Activated T-cell treated with anti-CD3 and anti-CD28 coated beads, Interleukin-2, amount 50 U/mL, for 48 hours (primary cell): ENCODE data around the gene PDCD1.

Source experiments
- DNase-seq, 2 experiments: peaks; one replicate each; pipeline ENCODE4 v3.0.0-alpha.2; 2020

PDCD1 gene

GRCh38 chr2:241865416-241865956 is 6.8 kb upstream of the PDCD1 start:
- DNase-seq = no peak

DNA sequence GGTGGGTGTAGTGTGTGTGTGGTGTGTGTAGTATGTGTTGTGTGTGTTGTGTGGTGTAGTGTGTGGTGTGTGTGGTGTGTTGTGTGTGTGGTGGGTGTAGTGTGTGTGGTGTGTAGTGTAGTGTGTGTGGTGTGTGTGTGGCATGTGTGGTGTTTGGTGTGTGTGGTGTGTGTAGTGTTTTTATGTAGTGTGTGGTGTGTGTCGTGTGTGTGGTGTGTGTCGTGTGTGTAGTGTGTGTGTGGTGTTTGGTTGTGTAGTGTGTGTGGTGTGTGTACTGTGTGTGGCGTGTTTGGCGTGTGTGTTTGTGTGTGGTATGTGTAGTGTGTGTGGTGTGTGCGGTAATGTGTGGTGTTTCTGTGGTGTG is 6.1 kb upstream of the PDCD1 start:
- DNase-seq = no peak

DNA sequence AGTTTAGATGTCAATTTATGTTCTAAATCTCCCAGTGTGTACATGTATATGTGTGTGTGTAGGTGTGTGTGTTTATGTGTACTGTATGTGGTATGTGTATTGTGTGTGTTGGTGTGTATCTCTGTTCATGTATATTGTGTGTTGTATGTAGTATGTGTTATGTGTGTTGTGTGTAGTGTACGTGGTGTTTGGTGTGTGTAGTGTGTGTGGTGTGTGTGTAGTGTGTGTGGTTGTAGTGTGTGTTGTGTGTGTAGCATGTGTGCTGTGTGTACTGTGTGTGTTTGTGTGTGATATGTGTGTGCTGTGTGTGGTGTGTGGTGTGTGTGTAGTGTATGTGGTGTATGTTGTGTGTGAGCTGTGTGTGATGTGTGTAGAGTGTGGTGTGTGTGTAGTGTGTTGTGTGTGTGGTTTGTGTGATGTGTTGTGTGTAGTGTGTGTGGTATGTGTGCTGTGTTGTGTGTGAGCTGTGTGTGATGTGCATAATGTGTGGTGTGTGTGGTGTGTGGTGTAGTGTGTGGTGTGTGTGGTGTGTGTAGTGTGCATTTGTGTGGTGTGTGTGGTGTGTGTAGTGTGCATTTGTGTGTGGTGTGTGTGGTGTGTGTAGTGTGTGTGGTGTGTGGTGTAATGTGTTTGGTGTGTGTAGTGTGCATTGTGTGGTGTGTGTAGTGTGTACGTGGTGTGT is 5.6 kb upstream of the PDCD1 start:
- DNase-seq = no peak

GRCh38 chr2:241863536-241863954 is 4.9 kb upstream of the PDCD1 start:
- DNase-seq = peak; percentile 83 to 87

DNA sequence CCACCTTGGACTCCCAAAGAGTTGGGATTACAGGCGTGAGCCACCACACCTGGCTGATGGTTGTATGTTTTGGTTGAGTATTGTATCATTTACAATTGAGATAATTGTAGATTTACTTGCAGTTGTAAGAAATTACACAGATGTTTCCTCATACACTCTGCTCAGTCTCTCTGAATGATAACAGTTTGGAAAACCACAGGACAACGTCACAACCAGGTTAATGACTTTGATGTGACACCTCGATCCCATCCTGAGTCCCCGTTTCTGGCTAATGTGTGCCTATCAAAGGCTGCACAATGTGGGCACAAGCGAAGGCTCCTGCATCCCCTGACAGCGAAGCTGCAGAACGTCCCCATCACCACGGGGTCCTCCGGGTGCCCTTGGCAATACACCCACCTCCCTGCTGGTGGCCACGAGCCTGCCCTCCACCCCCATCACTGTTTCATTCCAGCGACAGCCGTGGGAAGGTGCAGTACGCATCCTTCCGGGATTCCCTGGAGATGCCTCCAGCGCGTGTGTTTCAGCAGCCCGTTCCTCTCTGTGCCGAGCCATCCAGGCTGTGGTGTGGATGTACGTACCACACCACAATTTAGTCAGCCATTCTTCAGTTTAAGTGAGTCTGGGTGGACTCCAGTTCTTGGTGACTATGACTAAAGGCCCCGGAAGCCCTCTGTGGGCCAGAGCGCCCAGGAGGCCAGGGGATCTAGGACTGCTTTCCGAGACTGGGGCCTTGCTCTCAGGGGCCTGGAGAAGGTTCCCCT is 4.3 kb upstream of the PDCD1 start:
- DNase-seq = no peak

- DNase-seq = no peak
Measured at GRCh38 chr2:241862093-241862492, 3.4 kb upstream of the PDCD1 start.

DNA sequence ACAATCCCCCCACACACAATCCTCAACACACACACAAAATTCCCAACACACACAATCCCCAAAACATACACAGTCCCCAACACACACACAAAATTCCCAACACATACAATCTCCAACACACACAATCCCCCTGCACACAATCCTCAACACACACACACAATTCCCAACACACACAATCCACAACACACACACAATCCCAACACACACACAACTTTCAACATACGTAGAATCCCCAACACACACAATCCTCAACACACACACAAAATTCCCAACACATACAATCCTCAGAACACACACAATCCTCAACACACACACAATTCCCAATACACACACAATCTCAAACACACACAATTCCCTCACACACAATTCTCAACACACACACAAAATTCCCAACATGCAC is 2.6 kb upstream of the PDCD1 start:
- no peak for DNase-seq

- peak in 1 of 2 experiments; percentile 69 for DNase-seq
Measured at GRCh38 chr2:241860184-241861078, 1.7 kb upstream of the PDCD1 start.

DNA sequence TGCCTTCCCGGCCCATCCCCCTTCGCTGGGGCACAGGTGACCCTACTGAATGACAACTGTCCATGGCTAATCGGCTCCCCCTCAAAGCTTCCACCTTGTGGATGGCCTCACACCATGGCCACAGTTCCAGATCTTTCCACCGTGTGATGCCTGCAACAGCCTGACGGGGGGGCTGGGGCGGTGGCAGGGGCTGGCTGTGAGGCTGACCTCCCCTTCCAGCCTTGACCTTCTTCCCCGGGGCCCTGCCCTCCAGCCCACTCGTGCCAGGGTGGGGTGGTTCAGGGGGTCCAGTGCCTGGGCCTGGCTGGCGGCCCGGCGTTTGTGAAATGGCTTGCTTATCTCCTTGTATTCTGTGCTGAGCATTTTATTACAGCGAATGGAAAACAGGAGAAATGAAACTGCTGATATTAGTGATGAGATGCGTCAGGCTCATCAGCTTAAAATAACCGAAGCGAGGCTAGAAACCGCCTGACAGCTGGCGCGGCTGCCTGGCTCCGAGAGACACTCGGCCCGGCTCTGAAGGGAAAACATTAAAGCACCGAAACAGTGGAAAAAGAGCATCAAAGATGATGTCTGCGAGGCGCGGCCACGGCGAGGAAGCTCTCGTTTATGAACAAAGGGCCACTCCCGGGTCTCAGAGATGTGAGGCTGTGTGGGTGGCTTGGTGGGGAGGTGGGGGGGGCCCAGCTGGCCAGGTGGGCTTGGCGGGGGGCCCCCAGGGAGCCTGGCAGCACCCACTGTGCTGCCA is 916 bp upstream of the PDCD1 start:
- peak; percentile 81 for DNase-seq

GRCh38 chr2:241859017-241859435 is 332 bp upstream of the PDCD1 start:
- DNase-seq = no peak

GRCh38 chr2:241857572-241858121 is 1.0 kb downstream of the PDCD1 start:
- DNase-seq = no peak

- DNase-seq = no peak
Measured at GRCh38 chr2:241857041-241857541, 1.6 kb downstream of the PDCD1 start.

DNA sequence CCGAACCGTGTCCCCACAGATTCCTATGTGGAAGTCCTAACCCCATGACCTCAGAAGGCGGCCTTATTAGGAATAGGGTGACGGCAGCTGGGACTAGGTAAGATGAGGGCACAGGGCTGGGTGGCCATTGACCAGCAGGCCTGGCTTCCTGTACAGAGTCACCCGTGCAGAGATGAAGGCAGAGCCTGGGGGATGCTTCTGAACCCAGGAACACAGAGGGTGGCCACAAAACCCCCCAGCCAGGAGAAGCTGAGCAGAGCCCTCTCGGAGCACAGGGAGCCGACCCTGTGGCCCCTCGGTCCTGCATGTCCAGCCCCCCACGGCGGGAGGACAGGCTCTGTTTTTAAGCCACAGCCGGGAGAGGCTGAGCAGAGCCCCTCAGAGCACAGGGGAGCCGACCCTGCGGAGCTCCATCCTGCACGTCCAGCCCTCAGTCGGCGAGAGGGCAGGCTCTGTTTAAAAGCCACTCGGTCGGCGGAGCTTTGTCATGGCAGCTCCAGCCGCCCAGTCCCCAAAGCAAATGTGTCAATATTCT is 2.7 kb downstream of the PDCD1 start:
- no peak for DNase-seq

DNA sequence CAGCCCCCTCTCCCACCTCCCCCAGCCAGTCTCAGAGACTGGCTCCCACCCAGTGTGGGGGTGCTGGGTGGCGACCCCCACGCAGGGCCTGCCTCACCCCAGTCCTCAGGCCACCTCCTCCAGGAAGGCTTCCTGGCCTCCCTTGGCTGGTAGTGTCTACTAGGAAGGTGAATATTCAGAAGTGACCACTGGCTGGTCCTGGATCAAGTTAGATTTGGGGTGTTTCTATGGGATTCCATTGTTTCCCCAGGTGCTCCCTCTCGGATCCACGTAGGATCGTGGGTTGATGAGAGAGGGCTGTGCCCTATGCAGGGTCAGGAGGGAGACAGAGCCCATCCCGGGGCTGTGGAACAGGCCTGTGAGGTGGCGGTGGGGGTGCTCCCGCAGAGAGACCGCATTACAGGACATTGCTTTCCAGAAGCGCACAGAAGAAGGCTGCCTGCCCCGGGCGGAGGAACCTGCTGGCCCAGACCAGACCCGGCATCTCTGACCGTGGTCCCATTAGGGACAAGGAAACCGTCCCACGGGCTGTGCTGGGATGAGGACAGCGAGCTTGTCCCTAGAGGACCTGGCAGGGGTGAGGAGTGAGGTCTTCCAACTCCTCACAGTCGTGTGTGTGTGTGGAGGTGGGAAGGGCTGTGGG is 3.3 kb downstream of the PDCD1 start:
- peak in 1 of 2 experiments; percentile 15 for DNase-seq

- peak; percentile 15 to 19 for DNase-seq
Measured at GRCh38 chr2:241854342-241855244, 4.1 kb downstream of the PDCD1 start.

- DNase-seq = peak; percentile 40 to 46
Measured at GRCh38 chr2:241853651-241854341, 4.9 kb downstream of the PDCD1 start.

- DNase-seq = peak; percentile 12 to 18
Measured at GRCh38 chr2:241852981-241853631, 5.6 kb downstream of the PDCD1 start.

- peak in 1 of 2 experiments; percentile 10 for DNase-seq
Measured at GRCh38 chr2:241852116-241852980, 6.3 kb downstream of the PDCD1 start.
